T-helper 1 cell treated with Interleukin-12 subunit alpha and Interleukin-12 subunit beta and Interleukin-4 antibody, amounts not matched to agents 30 μg/mL and 1 μg/mL, for 36 hours (primary cell): ENCODE data around the gene FOXK2.

Experiments
- H3K27ac Mint-ChIP-seq: one replicate; pipeline ENCODE4 v1.8.0; 2021; ENCODE audit warnings: mild to moderate bottlenecking, mixed read lengths
- H3K27me3 Mint-ChIP-seq: one replicate; pipeline ENCODE4 v1.8.0; 2021; ENCODE audit warnings: low read depth, mixed read lengths
- H3K36me3 Mint-ChIP-seq: one replicate; pipeline ENCODE4 v1.8.0; 2021; ENCODE audit warnings: low read depth, mixed read lengths
- H3K4me1 Mint-ChIP-seq: one replicate; pipeline ENCODE4 v1.8.0; 2021; ENCODE audit warnings: low read depth, mixed read lengths
- H3K4me3 Mint-ChIP-seq: one replicate; pipeline ENCODE4 v1.8.0; 2021; ENCODE audit warnings: mild to moderate bottlenecking, moderate library complexity, mixed read lengths
- H3K9me3 Mint-ChIP-seq: one replicate; pipeline ENCODE4 v1.8.0; 2021; ENCODE audit warnings: mixed read lengths

Gene FOXK2

GRCh38 chr17:82619641-82620040, 100.1 kb downstream of the FOXK2 start:
- Mint-ChIP-seq H3K27me3 (no peaks in the 10 kb centered on the region), H3K36me3 (peaks cover 38% of the 10 kb centered on the region), H3K4me1 (no peaks in the 10 kb centered on the region), H3K9me3 (no peaks in the 10 kb centered on the region), H3K4me3 (no peak overlapping the region), H3K27ac (no peak overlapping the region)

GRCh38 chr17:82623707-82624106, 104.2 kb downstream of the FOXK2 start:
- Mint-ChIP-seq H3K27me3 (no peaks in the 10 kb centered on the region), H3K4me3 (no peak overlapping the region), H3K9me3 (no peaks in the 10 kb centered on the region), H3K27ac (no peak overlapping the region), H3K36me3 (peaks cover 37% of the 10 kb centered on the region), H3K4me1 (peaks cover 2% of the 10 kb centered on the region)

GRCh38 chr17:82627405-82627804, 107.9 kb downstream of the FOXK2 start:
- H3K27me3 Mint-ChIP-seq, result no peaks in the 10 kb centered on the region
- H3K9me3 Mint-ChIP-seq, result no peaks in the 10 kb centered on the region
- no peak overlapping the region for H3K4me3 Mint-ChIP-seq
- H3K36me3 Mint-ChIP-seq, result peaks cover 33% of the 10 kb centered on the region
- peaks cover 4% of the 10 kb centered on the region for H3K4me1 Mint-ChIP-seq
- H3K27ac Mint-ChIP-seq, result no peak overlapping the region

GRCh38 chr17:82629748-82630147, 110.2 kb downstream of the FOXK2 start:
- Mint-ChIP-seq H3K27ac (no peak overlapping the region), H3K4me3 (no peak overlapping the region), H3K36me3 (peaks cover 30% of the 10 kb centered on the region), H3K4me1 (peaks cover 6% of the 10 kb centered on the region), H3K9me3 (no peaks in the 10 kb centered on the region), H3K27me3 (no peaks in the 10 kb centered on the region)

GRCh38 chr17:82630212-82630611, 110.7 kb downstream of the FOXK2 start:
- Mint-ChIP-seq H3K4me3 (no peak overlapping the region), H3K27ac (no peak overlapping the region), H3K4me1 (peaks cover 7% of the 10 kb centered on the region), H3K27me3 (no peaks in the 10 kb centered on the region), H3K36me3 (peaks cover 30% of the 10 kb centered on the region), H3K9me3 (no peaks in the 10 kb centered on the region)

- Mint-ChIP-seq H3K4me1 (peaks cover 7% of the 10 kb centered on the region), H3K27me3 (no peaks in the 10 kb centered on the region), H3K9me3 (no peaks in the 10 kb centered on the region), H3K27ac (no peak overlapping the region), H3K36me3 (peaks cover 27% of the 10 kb centered on the region), H3K4me3 (no peak overlapping the region)
Measured at GRCh38 chr17:82631544-82631943, 112.0 kb downstream of the FOXK2 start.

GRCh38 chr17:82632451-82632850, 112.9 kb downstream of the FOXK2 start:
- H3K27ac Mint-ChIP-seq, result no peak overlapping the region
- H3K27me3 Mint-ChIP-seq, result no peaks in the 10 kb centered on the region
- H3K9me3 Mint-ChIP-seq, result no peaks in the 10 kb centered on the region
- peaks cover 30% of the 10 kb centered on the region for H3K36me3 Mint-ChIP-seq
- H3K4me1 Mint-ChIP-seq, result peaks cover 7% of the 10 kb centered on the region
- no peak overlapping the region for H3K4me3 Mint-ChIP-seq

- Mint-ChIP-seq H3K4me3 (no peak overlapping the region), H3K4me1 (peaks cover 9% of the 10 kb centered on the region), H3K27me3 (no peaks in the 10 kb centered on the region), H3K27ac (no peak overlapping the region), H3K9me3 (no peaks in the 10 kb centered on the region), H3K36me3 (peaks cover 25% of the 10 kb centered on the region)
Measured at GRCh38 chr17:82633343-82633742, 113.8 kb downstream of the FOXK2 start.

GRCh38 chr17:82636626-82637598, 117.4 kb downstream of the FOXK2 start:
- peaks cover 26% of the 10 kb centered on the region for H3K36me3 Mint-ChIP-seq
- peaks cover 16% of the 10 kb centered on the region for H3K4me1 Mint-ChIP-seq
- no peaks in the 10 kb centered on the region for H3K9me3 Mint-ChIP-seq
- no peak overlapping the region for H3K27ac Mint-ChIP-seq
- no peak overlapping the region for H3K4me3 Mint-ChIP-seq
- no peaks in the 10 kb centered on the region for H3K27me3 Mint-ChIP-seq

GRCh38 chr17:82638183-82638773, 118.7 kb downstream of the FOXK2 start:
- H3K9me3 Mint-ChIP-seq, result no peaks in the 10 kb centered on the region
- peaks cover 29% of the 10 kb centered on the region for H3K36me3 Mint-ChIP-seq
- no peaks in the 10 kb centered on the region for H3K27me3 Mint-ChIP-seq
- no peak overlapping the region for H3K4me3 Mint-ChIP-seq
- peaks cover 16% of the 10 kb centered on the region for H3K4me1 Mint-ChIP-seq
- no peak overlapping the region for H3K27ac Mint-ChIP-seq

GRCh38 chr17:82639628-82640027, 120.1 kb downstream of the FOXK2 start:
- peaks cover 33% of the 10 kb centered on the region for H3K36me3 Mint-ChIP-seq
- no peaks in the 10 kb centered on the region for H3K27me3 Mint-ChIP-seq
- peaks cover 15% of the 10 kb centered on the region for H3K4me1 Mint-ChIP-seq
- H3K4me3 Mint-ChIP-seq, result no peak overlapping the region
- H3K27ac Mint-ChIP-seq, result no peak overlapping the region
- H3K9me3 Mint-ChIP-seq, result no peaks in the 10 kb centered on the region

- Mint-ChIP-seq H3K27ac (no peak overlapping the region), H3K4me1 (peaks cover 13% of the 10 kb centered on the region), H3K4me3 (no peak overlapping the region), H3K9me3 (no peaks in the 10 kb centered on the region), H3K27me3 (no peaks in the 10 kb centered on the region), H3K36me3 (peaks cover 31% of the 10 kb centered on the region)
Measured at GRCh38 chr17:82640036-82640435, 120.5 kb downstream of the FOXK2 start.

- no peak overlapping the region for H3K4me3 Mint-ChIP-seq
- H3K27me3 Mint-ChIP-seq, result no peaks in the 10 kb centered on the region
- H3K36me3 Mint-ChIP-seq, result peaks cover 26% of the 10 kb centered on the region
- no peaks in the 10 kb centered on the region for H3K9me3 Mint-ChIP-seq
- no peak overlapping the region for H3K27ac Mint-ChIP-seq
- H3K4me1 Mint-ChIP-seq, result peaks cover 28% of the 10 kb centered on the region
Measured at GRCh38 chr17:82642022-82642421, 122.5 kb downstream of the FOXK2 start.

GRCh38 chr17:82644148-82644547, 124.6 kb downstream of the FOXK2 start:
- Mint-ChIP-seq H3K27me3 (no peaks in the 10 kb centered on the region), H3K4me3 (no peak overlapping the region), H3K36me3 (peaks cover 23% of the 10 kb centered on the region), H3K4me1 (peaks cover 23% of the 10 kb centered on the region), H3K27ac (no peak overlapping the region), H3K9me3 (no peaks in the 10 kb centered on the region)

- Mint-ChIP-seq H3K27me3 (no peaks in the 10 kb centered on the region), H3K9me3 (no peaks in the 10 kb centered on the region), H3K4me1 (peaks cover 18% of the 10 kb centered on the region), H3K36me3 (peaks cover 14% of the 10 kb centered on the region), H3K4me3 (peak overlapping the region; percentile 82), H3K27ac (peak overlapping the region; percentile 9)
Measured at GRCh38 chr17:82645516-82645915, 126.0 kb downstream of the FOXK2 start.
